Colonic mucosa (tissue), 4 donors: ENCODE data around the gene ALPK3. TPM values are rescaled to one million over a fixed set of nuclear protein-coding genes. Genes with fewer than 3 reads are reported as not detected.

Source experiments
- DNase-seq: peaks from one replicate; pipeline ENCODE4 v3.0.0-alpha.2; 2020
- H3K27ac ChIP-seq: fragments of 200-600 bp; one replicate; pipeline ENCODE4 v1.8.0; 2021
- H3K27me3 ChIP-seq: fragments of 200-600 bp; one replicate; pipeline ENCODE4 v1.8.0; 2021
- H3K36me3 ChIP-seq: fragments of 200-600 bp; one replicate; pipeline ENCODE4 v1.8.0; 2021
- H3K4me1 ChIP-seq: fragments of 200-600 bp; one replicate; pipeline ENCODE4 v1.8.0; 2021; ENCODE audit warnings: mild to moderate bottlenecking
- H3K4me3 ChIP-seq: fragments of 200-600 bp; one replicate; pipeline ENCODE4 v1.8.0; 2021
- H3K9ac ChIP-seq, 2 donors: one replicate each; pipeline ENCODE4 v1.7.0; 2013; ENCODE audit warnings: control low read depth in 2 of 2, low read depth in 2 of 2, low read length in 2 of 2
- H3K9me3 ChIP-seq: fragments of 200-600 bp; one replicate; pipeline ENCODE4 v1.8.0; 2021
- intact Hi-C: fragments of 100-400 bp; cut with DNase I; formaldehyde crosslinking; loops from one replicate; pipeline ENCODE4 v1.14.1; 2022
- total RNA-seq, 2 donors: library from RNA; stranded (reverse); fragmentation: NEBNext Ultra II Directional in 1 of 2; extraction: Animal tissue kit (Norgen Biotek cat#: 25700) in 1 of 2; gene quantifications; one replicate each; pipeline ENCODE4 v1.2.1, GENCODE V29; 2021
- TF ChIP-seq, protein P1 (sequence below): fragments of 200-600 bp; IDR thresholded peaks from one replicate; pipeline ENCODE4 v1.8.0; 2022; ENCODE audit warnings: antibody characterized with exemption, mild to moderate bottlenecking
- donor health status: healthy.
- donor health status: DM: no; HTN: no; CAD: no.
- donor health status: DM: no; HTN: no; CAD: no.

The ALPK3 gene
- total RNA-seq, 2 donors from 2014 or later, result 0.74 to 2.4 TPM

DNA sequence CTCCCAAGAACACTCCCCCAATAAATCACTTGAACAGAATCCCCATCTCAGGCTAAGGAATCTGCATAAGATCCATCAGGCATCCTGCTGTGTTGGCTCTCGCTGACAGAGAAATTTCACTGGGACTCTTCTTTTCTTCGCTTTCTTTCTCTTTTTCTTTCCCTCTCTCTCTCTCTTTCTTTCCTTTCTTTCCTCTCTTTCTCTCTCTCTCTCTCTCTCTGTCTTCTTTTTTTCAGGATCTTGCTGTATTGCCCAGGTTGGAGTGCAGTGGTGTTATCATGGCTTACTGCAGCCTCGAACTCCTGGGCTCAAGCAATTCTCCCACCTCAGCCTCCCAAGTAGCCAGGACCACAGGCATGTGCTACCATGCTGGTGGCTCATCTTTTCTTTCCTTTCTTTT lies 62.9 kb downstream of the ALPK3 start:
- intact Hi-C loops, result no loop called here
- H3K27me3 ChIP-seq, result no peaks in the 10 kb centered on the region
- DNase-seq, result no peak
- H3K4me3 ChIP-seq, result no peak overlapping the region
- TF ChIP-seq, protein P1, sequence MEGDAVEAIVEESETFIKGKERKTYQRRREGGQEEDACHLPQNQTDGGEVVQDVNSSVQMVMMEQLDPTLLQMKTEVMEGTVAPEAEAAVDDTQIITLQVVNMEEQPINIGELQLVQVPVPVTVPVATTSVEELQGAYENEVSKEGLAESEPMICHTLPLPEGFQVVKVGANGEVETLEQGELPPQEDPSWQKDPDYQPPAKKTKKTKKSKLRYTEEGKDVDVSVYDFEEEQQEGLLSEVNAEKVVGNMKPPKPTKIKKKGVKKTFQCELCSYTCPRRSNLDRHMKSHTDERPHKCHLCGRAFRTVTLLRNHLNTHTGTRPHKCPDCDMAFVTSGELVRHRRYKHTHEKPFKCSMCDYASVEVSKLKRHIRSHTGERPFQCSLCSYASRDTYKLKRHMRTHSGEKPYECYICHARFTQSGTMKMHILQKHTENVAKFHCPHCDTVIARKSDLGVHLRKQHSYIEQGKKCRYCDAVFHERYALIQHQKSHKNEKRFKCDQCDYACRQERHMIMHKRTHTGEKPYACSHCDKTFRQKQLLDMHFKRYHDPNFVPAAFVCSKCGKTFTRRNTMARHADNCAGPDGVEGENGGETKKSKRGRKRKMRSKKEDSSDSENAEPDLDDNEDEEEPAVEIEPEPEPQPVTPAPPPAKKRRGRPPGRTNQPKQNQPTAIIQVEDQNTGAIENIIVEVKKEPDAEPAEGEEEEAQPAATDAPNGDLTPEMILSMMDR, result no peak
- no peak overlapping the region for H3K9ac ChIP-seq
- H3K27ac ChIP-seq, result no peak overlapping the region
- no peaks in the 10 kb centered on the region for H3K36me3 ChIP-seq
- H3K4me1 ChIP-seq, result no peaks in the 10 kb centered on the region
- no peaks in the 10 kb centered on the region for H3K9me3 ChIP-seq

DNA sequence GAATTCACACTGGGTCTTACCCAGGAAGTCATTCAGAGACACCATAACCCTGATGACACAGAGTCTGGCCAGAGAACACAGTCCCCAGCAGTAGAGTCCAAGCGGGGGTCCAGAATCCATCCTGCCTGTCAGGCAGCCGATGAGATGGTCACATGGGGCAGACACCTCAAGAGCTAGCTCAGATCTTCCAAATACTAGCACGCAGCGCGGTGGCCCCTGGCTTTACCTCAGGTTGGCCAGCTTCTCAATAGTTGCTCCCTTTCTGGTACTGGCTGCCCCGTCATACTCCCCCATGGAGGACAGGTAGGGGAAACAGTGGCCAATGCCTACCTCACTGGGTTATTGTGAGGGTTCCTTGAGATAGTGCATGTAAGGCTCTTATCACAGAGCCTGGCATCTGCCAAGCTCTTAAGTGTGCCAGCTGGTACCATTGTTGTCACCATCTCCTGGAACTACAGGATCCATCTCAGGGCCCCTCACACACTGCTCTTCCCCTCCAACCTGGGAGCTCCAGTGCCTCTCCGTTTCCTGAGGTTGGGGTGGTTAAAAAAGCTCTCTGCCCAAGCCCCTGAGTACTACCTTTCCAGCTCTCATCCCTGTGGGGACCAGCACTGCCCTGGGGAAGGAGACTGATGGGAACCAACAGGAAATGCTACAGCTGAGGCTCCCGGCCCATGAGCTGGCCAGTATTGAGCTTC lies 63.8 kb downstream of the ALPK3 start:
- Histone ChIP-seq H3K9ac (no peak overlapping the region), H3K4me3 (no peak overlapping the region), H3K4me1 (no peaks in the 10 kb centered on the region), H3K27me3 (no peaks in the 10 kb centered on the region), H3K36me3 (no peaks in the 10 kb centered on the region), H3K9me3 (no peaks in the 10 kb centered on the region), H3K27ac (no peak overlapping the region)
- intact Hi-C loops, result no loop called here
- TF ChIP-seq, protein P1, result no peak
- no peak for DNase-seq

DNA sequence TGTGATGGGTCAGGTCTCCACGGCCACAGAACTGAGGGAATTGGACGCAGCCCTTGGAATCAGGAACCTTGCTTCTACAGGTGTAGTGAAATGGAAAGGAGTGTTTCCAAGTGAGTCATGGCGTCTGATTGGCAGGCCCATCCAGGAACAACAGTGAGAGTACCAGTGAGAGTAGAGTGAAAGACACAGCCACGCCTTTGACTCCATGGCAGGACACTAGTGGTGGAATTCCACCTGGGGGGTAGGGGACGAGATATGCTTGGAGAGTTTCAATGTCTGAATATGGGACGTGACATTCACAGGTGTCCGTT lies 64.3 kb downstream of the ALPK3 start:
- TF ChIP-seq, protein P1, result no peak
- H3K4me3 ChIP-seq, result no peak overlapping the region
- H3K4me1 ChIP-seq, result no peaks in the 10 kb centered on the region
- H3K9ac ChIP-seq, result no peak overlapping the region
- H3K27me3 ChIP-seq, result no peaks in the 10 kb centered on the region
- intact Hi-C loops, result no loop called here
- H3K9me3 ChIP-seq, result no peaks in the 10 kb centered on the region
- H3K27ac ChIP-seq, result no peak overlapping the region
- no peaks in the 10 kb centered on the region for H3K36me3 ChIP-seq
- no peak for DNase-seq

DNA sequence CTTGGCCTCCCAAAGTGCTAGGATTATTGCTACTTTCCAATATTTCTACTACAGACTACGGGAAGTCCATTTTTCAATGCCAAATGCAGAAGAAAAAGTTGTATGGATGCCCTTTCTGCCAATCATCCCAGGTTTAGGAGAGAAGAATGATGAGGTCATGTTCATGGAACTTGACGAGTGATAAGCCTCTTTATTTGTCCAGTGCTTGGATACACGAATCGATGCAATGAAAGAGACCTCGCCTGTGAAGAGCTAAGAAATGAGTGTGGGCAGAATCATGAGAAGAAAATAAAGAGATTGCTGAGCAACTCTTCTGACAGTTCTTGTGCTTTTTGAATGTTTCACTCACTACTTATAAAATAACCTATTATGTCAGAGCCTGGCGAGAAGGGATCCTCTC lies 66.3 kb downstream of the ALPK3 start:
- DNase-seq, result no peak
- TF ChIP-seq, protein P1, result no peak
- no peaks in the 10 kb centered on the region for H3K27me3 ChIP-seq
- no peak overlapping the region for H3K4me3 ChIP-seq
- intact Hi-C loops, result no loop called here
- H3K9me3 ChIP-seq, result no peaks in the 10 kb centered on the region
- H3K36me3 ChIP-seq, result no peaks in the 10 kb centered on the region
- H3K9ac ChIP-seq, result no peak overlapping the region
- no peak overlapping the region for H3K27ac ChIP-seq
- H3K4me1 ChIP-seq, result no peaks in the 10 kb centered on the region

DNA sequence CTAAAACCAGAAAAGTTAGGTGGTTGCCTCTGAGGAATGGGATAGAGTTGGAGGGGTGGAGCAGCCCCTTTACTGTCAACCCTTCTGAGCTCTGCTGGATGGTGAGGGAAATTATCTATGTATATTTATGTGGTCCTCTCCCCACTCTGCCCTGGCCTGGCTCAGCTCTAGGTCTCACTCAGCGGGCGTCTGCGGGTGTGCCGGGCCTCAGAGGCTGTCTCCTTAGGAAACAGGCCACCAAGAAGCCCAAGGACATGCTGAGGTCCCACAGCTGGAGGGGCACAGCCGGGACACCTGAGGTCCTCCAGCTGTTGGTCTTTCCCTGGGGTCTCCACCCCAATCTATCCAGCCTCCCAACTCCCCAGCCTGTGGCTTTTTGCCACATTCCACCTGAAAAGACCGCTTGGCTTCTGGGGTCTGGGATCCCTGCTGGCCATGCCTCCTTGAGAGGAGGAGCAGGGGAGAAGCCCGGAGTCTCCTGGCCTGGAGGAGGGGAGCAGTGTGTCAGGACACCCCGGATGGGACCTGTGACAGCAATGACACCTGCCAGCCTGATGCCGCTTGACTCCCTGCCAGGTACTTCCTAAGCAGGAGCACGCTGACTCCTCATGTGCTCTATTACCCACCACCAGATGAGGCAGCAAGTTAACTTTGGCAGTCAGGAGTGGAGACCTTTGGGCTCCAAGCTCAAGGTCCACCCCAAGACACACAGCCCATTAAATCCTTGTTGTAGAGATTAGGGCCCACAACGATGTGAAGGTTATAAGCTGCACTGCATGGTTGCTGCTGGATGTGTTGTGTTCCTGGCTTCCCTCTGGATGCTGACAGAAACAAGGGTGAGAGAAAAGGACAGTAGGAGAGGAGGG lies 67.0 kb downstream of the ALPK3 start, which contains the start of gene SLC28A1:
Gene SLC28A1 (plus strand): TSS at position 747 of the 866 bp plus-strand sequence. CDS start 3,099 bp downstream, outside the sequence.
- no peaks in the 10 kb centered on the region for H3K36me3 ChIP-seq
- intact Hi-C loops, result no loop called here
- no peaks in the 10 kb centered on the region for H3K27me3 ChIP-seq
- H3K27ac ChIP-seq, result no peak within 1 kb of the TSS
- H3K9ac ChIP-seq, result no peak within 1 kb of the TSS
- TF ChIP-seq, protein P1, result no peak
- no peak within 1 kb of the TSS for H3K4me3 ChIP-seq
- H3K9me3 ChIP-seq, result no peaks in the 10 kb centered on the region
- no peak for DNase-seq
- no peaks in the 10 kb centered on the region for H3K4me1 ChIP-seq
